Gastrocnemius medialis (tissue), 4 donors: ENCODE measurements around the gene NOD1.

Source experiments
- POLR2A ChIP-seq, 2 donors: fragments of 450-650 bp; IDR thresholded peaks; one replicate each; pipeline ENCODE4 v1.6.1; 2017; ENCODE audit warnings: antibody characterized with exemption in 2 of 2, mild to moderate bottlenecking in 2 of 2, moderate library complexity in 2 of 2
- TF ChIP-seq, protein P1 (sequence below), 5 experiments: fragments of 450-650 bp in 3 of 5; fragments of 200-600 bp in 2 of 5; sonication (generic) in 2 of 5; IDR thresholded peaks in 4 of 5; conservative IDR thresholded peaks in 1 of 5; 1 replicate in 4 of 5; 2 replicates in 1 of 5; pipeline ENCODE4 v1.5.1; 2016 to 2019; ENCODE audit warnings: antibody characterized with exemption in 5 of 5, mild to moderate bottlenecking in 3 of 5, moderate library complexity in 3 of 5

DNA sequence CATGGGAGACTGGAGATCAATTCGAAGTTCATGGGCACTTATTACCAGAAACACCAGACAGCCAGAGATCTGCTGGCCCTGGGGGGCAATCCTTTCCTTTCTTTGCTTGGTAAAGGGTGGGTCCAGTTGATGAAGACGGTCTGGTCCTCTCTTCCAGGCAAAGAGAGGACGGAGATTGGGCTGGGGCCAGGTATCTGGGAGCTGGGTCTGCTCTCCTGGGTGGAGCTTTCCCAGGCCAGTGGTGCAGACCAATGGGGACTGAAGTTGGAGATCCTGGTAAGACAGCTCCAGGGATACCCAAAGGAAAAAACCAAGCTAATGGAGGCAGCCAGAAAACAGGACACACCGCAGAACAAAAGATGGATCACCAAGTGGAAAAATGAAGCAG lies 18.3 kb downstream of the NOD1 start:
- TF ChIP-seq, protein P1, sequence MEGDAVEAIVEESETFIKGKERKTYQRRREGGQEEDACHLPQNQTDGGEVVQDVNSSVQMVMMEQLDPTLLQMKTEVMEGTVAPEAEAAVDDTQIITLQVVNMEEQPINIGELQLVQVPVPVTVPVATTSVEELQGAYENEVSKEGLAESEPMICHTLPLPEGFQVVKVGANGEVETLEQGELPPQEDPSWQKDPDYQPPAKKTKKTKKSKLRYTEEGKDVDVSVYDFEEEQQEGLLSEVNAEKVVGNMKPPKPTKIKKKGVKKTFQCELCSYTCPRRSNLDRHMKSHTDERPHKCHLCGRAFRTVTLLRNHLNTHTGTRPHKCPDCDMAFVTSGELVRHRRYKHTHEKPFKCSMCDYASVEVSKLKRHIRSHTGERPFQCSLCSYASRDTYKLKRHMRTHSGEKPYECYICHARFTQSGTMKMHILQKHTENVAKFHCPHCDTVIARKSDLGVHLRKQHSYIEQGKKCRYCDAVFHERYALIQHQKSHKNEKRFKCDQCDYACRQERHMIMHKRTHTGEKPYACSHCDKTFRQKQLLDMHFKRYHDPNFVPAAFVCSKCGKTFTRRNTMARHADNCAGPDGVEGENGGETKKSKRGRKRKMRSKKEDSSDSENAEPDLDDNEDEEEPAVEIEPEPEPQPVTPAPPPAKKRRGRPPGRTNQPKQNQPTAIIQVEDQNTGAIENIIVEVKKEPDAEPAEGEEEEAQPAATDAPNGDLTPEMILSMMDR (IDR thresholded peaks at IDR 0.05 in 4 of 5, conservative IDR thresholded peaks at IDR 0.05 in 1 of 5): no peak
- TF ChIP-seq POLR2A (IDR thresholded peaks at IDR 0.05): no peak
